SK-N-SH treated with all-trans-retinoic acid at 6 μM for 48 hours (cell line): ENCODE data around the gene ZDHHC20.

ENCODE experiments used
- PATZ1 ChIP-seq: fragments of 250-450 bp; sonication (Bioruptor Pico); IDR thresholded peaks from 2 replicates; pipeline ENCODE4 v1.8.0; 2020; ENCODE audit warnings: mild to moderate bottlenecking, moderate library complexity, borderline replicate concordance
- SNAI2 ChIP-seq: fragments of 250-450 bp; sonication (Bioruptor Pico); IDR thresholded peaks from 2 replicates; pipeline ENCODE4 v1.5.0; 2020; ENCODE audit warnings: mild to moderate bottlenecking, moderate library complexity

DNA sequence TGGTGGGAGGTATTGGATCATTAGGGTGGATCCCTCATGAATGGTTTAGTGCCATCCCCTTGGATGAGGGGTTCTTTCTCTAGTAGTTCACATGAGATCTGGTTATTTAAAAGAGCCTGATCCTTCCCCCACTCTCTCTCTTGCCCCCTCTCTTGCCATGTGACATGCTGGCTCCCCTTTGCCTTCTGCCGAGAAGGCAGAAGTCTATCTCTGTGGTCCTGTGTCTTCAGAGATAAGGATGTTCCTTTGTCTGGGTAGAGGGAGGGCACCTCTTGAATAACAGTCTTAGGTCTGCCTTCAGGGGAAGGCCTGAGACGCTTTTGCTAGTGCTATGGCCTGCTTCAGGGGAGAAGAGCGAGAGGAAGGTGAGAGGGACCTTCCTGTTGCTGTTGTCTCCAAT lies 2.0 kb upstream of the ZDHHC20 start:
- TF ChIP-seq PATZ1 (CRISPR knock-in tag), result no peak
- no peak for TF ChIP-seq SNAI2 (CRISPR knock-in tag)
